Stomach (tissue), 4 donors: Measurements from ENCODE around the gene ARPC5L.

Experiments
- EP300 ChIP-seq: sonication (generic); formaldehyde crosslinking; IDR thresholded peaks from one replicate; pipeline ENCODE4 v1.6.1; 2017; ENCODE audit warnings: antibody characterized with exemption
- POLR2A ChIP-seq, 4 donors: fragments of 450-650 bp; IDR thresholded peaks; one replicate each; pipeline ENCODE4 v1.6.1; 2016; ENCODE audit warnings: antibody characterized with exemption in 4 of 4, control low read depth in 2 of 4, mild to moderate bottlenecking in 1 of 4, moderate library complexity in 1 of 4
- POLR2AphosphoS5 ChIP-seq, 3 donors: sonication (generic); formaldehyde crosslinking; IDR thresholded peaks; one replicate each; pipeline ENCODE4 v1.6.1; 2016; ENCODE audit warnings: antibody characterized with exemption in 3 of 3
- TF ChIP-seq, protein P1 (sequence below), 7 experiments: fragments of 450-650 bp in 4 of 7; fragments of 200-600 bp in 3 of 7; sonication (generic) in 3 of 7; IDR thresholded peaks; one replicate each; pipeline ENCODE4 v1.5.1; 2016 to 2019; ENCODE audit warnings: antibody characterized with exemption in 7 of 7, control low read depth in 2 of 7, mild to moderate bottlenecking in 1 of 7

DNA sequence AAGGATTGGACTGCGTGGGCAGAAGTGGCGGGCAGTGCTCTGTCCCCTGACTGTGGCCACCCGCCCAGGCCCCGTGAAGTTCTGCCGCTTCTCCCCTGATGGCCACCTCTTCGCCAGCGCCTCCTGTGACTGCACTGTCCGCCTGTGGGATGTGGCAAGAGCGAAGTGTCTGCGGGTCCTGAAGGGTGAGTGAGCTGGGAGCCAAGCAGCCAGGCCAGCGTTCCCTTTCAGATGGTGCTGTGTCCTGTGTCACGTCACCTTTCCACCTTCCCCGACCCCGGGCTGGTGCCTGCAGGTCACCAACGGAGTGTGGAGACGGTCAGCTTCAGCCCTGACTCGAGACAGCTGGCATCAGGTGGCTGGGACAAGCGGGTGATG is 6.4 kb upstream of the ARPC5L start:
- no peak for TF ChIP-seq POLR2A (IDR thresholded peaks at IDR 0.05)
- TF ChIP-seq POLR2AphosphoS5 (IDR thresholded peaks at IDR 0.05): no peak
- TF ChIP-seq, protein P1, sequence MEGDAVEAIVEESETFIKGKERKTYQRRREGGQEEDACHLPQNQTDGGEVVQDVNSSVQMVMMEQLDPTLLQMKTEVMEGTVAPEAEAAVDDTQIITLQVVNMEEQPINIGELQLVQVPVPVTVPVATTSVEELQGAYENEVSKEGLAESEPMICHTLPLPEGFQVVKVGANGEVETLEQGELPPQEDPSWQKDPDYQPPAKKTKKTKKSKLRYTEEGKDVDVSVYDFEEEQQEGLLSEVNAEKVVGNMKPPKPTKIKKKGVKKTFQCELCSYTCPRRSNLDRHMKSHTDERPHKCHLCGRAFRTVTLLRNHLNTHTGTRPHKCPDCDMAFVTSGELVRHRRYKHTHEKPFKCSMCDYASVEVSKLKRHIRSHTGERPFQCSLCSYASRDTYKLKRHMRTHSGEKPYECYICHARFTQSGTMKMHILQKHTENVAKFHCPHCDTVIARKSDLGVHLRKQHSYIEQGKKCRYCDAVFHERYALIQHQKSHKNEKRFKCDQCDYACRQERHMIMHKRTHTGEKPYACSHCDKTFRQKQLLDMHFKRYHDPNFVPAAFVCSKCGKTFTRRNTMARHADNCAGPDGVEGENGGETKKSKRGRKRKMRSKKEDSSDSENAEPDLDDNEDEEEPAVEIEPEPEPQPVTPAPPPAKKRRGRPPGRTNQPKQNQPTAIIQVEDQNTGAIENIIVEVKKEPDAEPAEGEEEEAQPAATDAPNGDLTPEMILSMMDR (IDR thresholded peaks at IDR 0.05): no peak
- no peak for TF ChIP-seq EP300
